Peyer's patch (tissue), 4 donors: ENCODE measurements around the gene CASZ1. TPM values are rescaled to one million over a fixed set of nuclear protein-coding genes. Genes with fewer than 3 reads are reported as not detected.

Experiments
- DNase-seq, 3 donors: peaks; one replicate each; pipeline ENCODE4 v3.0.0-alpha.2; 2017 to 2019
- H3K27ac ChIP-seq, 4 donors: fragments of 200-600 bp; sonication (generic); one replicate each; pipeline ENCODE4 v1.5.1; 2016 to 2019
- H3K27me3 ChIP-seq, 2 donors: fragments of 200-600 bp; sonication (generic); one replicate each; pipeline ENCODE4 v1.5.1; 2019
- H3K36me3 ChIP-seq, 3 donors: fragments of 200-600 bp; sonication (generic); one replicate each; pipeline ENCODE4 v1.5.1; 2016 to 2019
- H3K4me1 ChIP-seq, 4 donors: fragments of 200-600 bp; sonication (generic); one replicate each; pipeline ENCODE4 v1.5.1; 2016 to 2019
- H3K4me3 ChIP-seq, 4 donors: fragments of 200-600 bp; sonication (generic); 1 replicate in 3 of 4; 2 replicates in 1 of 4; pipeline ENCODE4 v1.5.1; 2016 to 2019; ENCODE audit warnings: mild to moderate bottlenecking in 1 of 4
- H3K9me3 ChIP-seq, 4 donors: fragments of 200-600 bp; sonication (generic); one replicate each; pipeline ENCODE4 v1.5.1; 2016 to 2019; ENCODE audit warnings: mild to moderate bottlenecking in 1 of 4
- POLR2A ChIP-seq, 2 donors: fragments of 450-650 bp; IDR thresholded peaks; one replicate each; pipeline ENCODE4 v1.5.1; 2017; ENCODE audit warnings: antibody characterized with exemption in 2 of 2, mild to moderate bottlenecking in 2 of 2, moderate library complexity in 2 of 2
- total RNA-seq, 4 donors: library from RNA; depleted of rRNA; stranded (reverse); fragments of >200 nt; gene quantifications; one replicate each; pipeline ENCODE4 v1.1.0, GENCODE V29; 2016
- TF ChIP-seq, protein P1 (sequence below), 6 experiments: fragments of 450-650 bp in 4 of 6; fragments of 200-600 bp in 2 of 6; sonication (generic) in 1 of 6; IDR thresholded peaks; one replicate each; pipeline ENCODE4 v1.5.1; 2017 to 2019; ENCODE audit warnings: antibody characterized with exemption in 6 of 6, mild to moderate bottlenecking in 3 of 6, moderate library complexity in 1 of 6

CASZ1 gene
- total RNA-seq, 4 donors from 2014 or later, result 87.5 to 165 (median 137) TPM

DNA sequence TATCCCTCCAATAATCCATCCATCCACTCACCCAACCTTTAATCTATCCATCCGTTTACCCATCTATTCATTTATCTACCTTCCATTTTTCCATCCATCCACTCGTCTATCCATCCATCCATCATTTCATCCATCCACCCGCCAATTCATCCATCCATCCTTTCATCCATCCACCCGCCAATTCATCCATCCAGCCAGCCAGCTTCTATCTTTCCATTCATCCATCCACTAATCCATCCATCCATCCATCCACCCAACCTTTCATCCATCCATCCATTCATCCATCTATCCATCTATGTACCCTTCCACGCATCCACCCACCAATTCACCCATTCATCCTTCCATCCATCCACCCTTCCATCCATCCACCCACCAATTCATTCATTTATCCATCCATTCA is 10.5 kb upstream of the CASZ1 start:
- H3K4me1 ChIP-seq, result peaks cover 0 to 8% (median 0%) of the 10 kb centered on the region in 4 donors
- TF ChIP-seq, protein P1, sequence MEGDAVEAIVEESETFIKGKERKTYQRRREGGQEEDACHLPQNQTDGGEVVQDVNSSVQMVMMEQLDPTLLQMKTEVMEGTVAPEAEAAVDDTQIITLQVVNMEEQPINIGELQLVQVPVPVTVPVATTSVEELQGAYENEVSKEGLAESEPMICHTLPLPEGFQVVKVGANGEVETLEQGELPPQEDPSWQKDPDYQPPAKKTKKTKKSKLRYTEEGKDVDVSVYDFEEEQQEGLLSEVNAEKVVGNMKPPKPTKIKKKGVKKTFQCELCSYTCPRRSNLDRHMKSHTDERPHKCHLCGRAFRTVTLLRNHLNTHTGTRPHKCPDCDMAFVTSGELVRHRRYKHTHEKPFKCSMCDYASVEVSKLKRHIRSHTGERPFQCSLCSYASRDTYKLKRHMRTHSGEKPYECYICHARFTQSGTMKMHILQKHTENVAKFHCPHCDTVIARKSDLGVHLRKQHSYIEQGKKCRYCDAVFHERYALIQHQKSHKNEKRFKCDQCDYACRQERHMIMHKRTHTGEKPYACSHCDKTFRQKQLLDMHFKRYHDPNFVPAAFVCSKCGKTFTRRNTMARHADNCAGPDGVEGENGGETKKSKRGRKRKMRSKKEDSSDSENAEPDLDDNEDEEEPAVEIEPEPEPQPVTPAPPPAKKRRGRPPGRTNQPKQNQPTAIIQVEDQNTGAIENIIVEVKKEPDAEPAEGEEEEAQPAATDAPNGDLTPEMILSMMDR (IDR thresholded peaks at IDR 0.05), result no peak
- TF ChIP-seq POLR2A (IDR thresholded peaks at IDR 0.05), result no peak
- H3K27ac ChIP-seq, result no peak overlapping the region
- H3K36me3 ChIP-seq, result no peaks in the 10 kb centered on the region
- DNase-seq, result no peak
- no peak overlapping the region for H3K4me3 ChIP-seq
- no peaks in the 10 kb centered on the region for H3K9me3 ChIP-seq
- H3K27me3 ChIP-seq, result no peaks in the 10 kb centered on the region

DNA sequence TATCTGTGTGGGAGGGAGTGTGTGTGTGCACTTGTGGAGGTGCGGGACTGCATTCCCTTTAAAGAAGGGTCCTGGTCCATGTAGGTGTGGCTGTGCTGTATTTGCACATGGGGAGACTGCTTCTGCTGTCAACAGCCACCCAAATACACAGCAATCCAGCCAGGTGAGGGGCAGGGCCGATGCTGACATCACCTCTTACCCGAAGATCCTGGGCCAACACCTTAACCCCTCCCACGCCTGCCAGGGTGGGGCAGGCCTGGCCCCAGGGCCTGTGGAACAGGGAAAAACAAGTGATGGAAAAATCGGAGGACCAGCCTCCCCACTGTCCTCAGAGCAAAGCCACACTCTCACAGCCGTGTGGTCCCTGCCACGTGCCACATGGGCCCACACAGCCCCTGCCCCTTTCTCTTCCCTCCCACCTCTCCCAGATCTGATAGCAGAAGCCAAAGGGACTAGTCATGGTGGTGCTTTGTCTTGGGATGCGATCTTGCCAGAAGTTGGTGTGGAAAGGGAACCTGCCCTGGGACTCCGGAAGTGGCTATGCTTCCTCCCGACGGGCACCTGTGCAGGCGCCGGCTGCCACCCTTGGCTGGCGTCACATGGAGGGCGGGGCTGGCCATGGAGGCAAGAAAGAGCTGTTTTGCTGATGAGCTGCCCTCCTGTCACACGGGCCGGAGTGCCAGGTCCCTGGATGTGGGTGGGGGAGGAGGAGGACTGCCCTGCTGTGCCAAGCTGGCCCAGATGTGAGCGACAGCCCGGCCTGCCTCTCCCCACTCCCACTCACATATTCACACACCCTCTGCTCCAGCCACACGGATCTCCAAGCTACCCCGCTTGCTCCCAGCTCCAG is 7.8 kb upstream of the CASZ1 start:
- H3K4me3 ChIP-seq, result peak overlapping the region in 2 of 4 donors; percentile 17 to 27
- H3K27me3 ChIP-seq, result no peaks in the 10 kb centered on the region
- peaks cover 0 to 8% (median 0%) of the 10 kb centered on the region in 4 donors for H3K4me1 ChIP-seq
- TF ChIP-seq, protein P1 (IDR thresholded peaks at IDR 0.05), result no peak
- TF ChIP-seq POLR2A (IDR thresholded peaks at IDR 0.05), result peak; percentile 17 to 70
- H3K9me3 ChIP-seq, result no peaks in the 10 kb centered on the region
- peak in 2 of 3 donors; percentile 89 to 93 for DNase-seq
- H3K27ac ChIP-seq, result peak overlapping the region in 3 of 4 donors; percentile 62 to 98 (median 92)
- no peaks in the 10 kb centered on the region for H3K36me3 ChIP-seq

DNA sequence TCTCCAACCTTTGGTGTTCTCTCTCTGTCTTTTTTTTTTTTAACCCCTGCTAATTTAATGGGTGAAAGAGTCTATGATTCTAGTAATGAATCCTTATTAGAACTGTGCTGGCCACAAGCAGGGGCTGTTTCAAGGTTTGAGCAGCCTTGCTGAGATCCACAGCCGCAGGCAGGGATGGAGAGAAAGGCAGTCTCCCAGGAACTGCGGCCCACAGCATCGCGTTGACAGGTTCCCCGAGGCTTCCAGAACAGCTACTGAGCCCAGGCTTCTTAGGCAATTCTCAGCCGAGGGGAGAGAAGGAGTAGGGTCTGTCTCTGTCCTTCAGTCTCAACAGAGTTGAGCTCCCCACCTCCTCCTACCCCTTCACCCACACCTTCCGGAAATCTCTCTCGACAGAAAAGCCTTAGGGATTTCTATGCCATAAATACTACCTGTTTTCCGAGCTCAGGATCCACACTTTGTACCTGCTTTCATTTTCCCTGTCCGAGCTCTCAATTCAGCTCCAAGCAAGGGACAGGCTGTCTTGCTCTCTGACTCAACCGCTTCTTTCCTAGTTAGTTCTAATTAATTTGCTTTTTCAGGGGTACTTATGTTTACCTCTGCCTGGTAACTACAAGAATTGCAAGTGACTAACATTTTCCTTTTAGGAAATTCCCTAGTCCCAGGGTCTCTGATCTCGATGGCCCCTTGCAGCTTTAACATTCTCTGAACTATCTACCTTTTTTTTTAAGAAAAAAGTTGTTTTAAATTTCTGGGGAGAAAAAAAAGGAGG is 6.7 kb upstream of the CASZ1 start:
- Histone ChIP-seq H3K9me3 (no peaks in the 10 kb centered on the region), H3K4me3 (peak overlapping the region in 1 of 4 donors; percentile 24), H3K27me3 (no peaks in the 10 kb centered on the region), H3K36me3 (no peaks in the 10 kb centered on the region), H3K27ac (peak overlapping the region in 3 of 4 donors; percentile 62 to 98 (median 92)), H3K4me1 (peaks cover 0 to 8% (median 0%) of the 10 kb centered on the region in 4 donors)
- TF ChIP-seq, protein P1 (IDR thresholded peaks at IDR 0.05), result no peak
- peak in 1 of 2 donors; percentile 55 for TF ChIP-seq POLR2A (IDR thresholded peaks at IDR 0.05)
- no peak for DNase-seq

DNA sequence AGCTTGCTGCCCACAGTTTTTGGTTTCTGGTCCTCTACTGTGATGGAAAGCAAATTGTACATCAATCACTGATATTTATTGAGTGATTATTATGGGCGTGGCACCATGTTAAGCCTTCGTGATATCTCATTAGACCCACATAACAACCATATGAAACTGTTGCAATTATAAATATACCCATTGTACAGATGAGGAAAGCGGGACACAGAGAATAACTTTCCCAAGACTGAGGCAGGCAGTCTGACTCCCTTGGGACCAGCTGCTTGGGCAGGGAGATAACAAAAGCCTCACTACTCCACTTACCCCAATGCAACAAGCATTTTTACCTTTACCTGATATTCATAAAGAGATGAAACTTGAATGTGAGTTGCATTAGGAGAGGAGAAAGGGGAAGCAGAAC is 4.3 kb upstream of the CASZ1 start:
- TF ChIP-seq POLR2A (IDR thresholded peaks at IDR 0.05), result no peak
- TF ChIP-seq, protein P1 (IDR thresholded peaks at IDR 0.05), result no peak
- no peaks in the 10 kb centered on the region for H3K27me3 ChIP-seq

DNA sequence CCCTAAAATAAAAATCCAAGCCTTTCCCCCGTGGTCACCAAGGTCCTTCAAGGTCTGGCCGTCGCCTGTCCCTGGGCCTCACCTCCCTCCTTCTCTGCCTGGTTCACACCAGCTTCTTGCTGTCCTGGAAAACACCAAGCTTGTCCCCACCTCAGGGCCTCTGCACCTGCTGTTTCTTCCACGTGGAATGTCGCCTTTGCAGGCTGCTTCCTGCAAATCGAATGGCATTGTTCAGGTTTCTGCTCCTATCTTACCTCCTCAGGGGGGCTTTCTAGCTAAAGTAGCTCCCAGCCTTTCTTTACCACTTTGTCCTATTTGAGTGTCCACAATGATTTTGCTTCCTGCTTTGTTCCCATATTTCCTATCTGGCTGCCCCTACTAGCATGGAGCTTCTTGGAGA is 3.3 kb upstream of the CASZ1 start:
- no peaks in the 10 kb centered on the region for H3K27me3 ChIP-seq
- peaks cover 0 to 13% (median 0%) of the 10 kb centered on the region in 4 donors for H3K4me1 ChIP-seq
- TF ChIP-seq POLR2A (IDR thresholded peaks at IDR 0.05), result no peak
- TF ChIP-seq, protein P1 (IDR thresholded peaks at IDR 0.05), result no peak
- H3K27ac ChIP-seq, result no peak overlapping the region
- no peaks in the 10 kb centered on the region for H3K36me3 ChIP-seq
- no peak overlapping the region for H3K4me3 ChIP-seq
- DNase-seq, result no peak
- no peaks in the 10 kb centered on the region for H3K9me3 ChIP-seq

More for the DNA sequence above, 4.3 kb upstream of the CASZ1 start:
- H3K4me3 ChIP-seq, result no peak overlapping the region
- no peaks in the 10 kb centered on the region for H3K9me3 ChIP-seq
- no peak overlapping the region for H3K27ac ChIP-seq
- H3K4me1 ChIP-seq, result peaks cover 0 to 13% (median 0%) of the 10 kb centered on the region in 4 donors
- no peak for DNase-seq
- H3K36me3 ChIP-seq, result no peaks in the 10 kb centered on the region
